Endodermal cell (in vitro differentiated cells): ENCODE results near the gene ALKBH5. TPM values are rescaled to one million over a fixed set of nuclear protein-coding genes. Genes with fewer than 3 reads are reported as not detected.

Experiments used
- DNase-seq: peaks from one replicate; pipeline ENCODE4 v3.0.0-alpha.2; 2017
- H3K27ac ChIP-seq: 2 replicates; pipeline ENCODE4 v1.5.1; 2013; ENCODE audit warnings: mild to moderate bottlenecking, low read depth, low read length, moderate library complexity
- H3K27me3 ChIP-seq: 2 replicates; pipeline ENCODE4 v1.6.1; 2013; ENCODE audit warnings: mild to moderate bottlenecking, low read length, moderate library complexity; ENCODE audit not compliant: insufficient read depth, control insufficient read depth, poor library complexity, severe bottlenecking
- H3K36me3 ChIP-seq: 2 replicates; pipeline ENCODE4 v1.7.0; 2013; ENCODE audit warnings: mild to moderate bottlenecking, low read length, moderate library complexity; ENCODE audit not compliant: control insufficient read depth, insufficient read depth
- H3K4me1 ChIP-seq: one replicate; pipeline ENCODE4 v1.7.0; 2013; ENCODE audit warnings: low read length; ENCODE audit not compliant: control insufficient read depth, insufficient read depth
- H3K4me3 ChIP-seq: 2 replicates; pipeline ENCODE4 v1.5.1; 2013; ENCODE audit warnings: mild to moderate bottlenecking, low read length, moderate library complexity
- H3K9ac ChIP-seq: 2 replicates; pipeline ENCODE4 v1.6.1; 2013; ENCODE audit warnings: mild to moderate bottlenecking, low read length, moderate library complexity; ENCODE audit not compliant: poor library complexity, severe bottlenecking; ENCODE audit errors: extremely low read depth
- H3K9me3 ChIP-seq: 2 replicates; pipeline ENCODE4 v1.6.1; 2013; ENCODE audit warnings: mild to moderate bottlenecking, low read length, moderate library complexity; ENCODE audit not compliant: control insufficient read depth
- H3K27ac Mint-ChIP-seq: 2 replicates; pipeline ENCODE4 v1.8.0; 2020; ENCODE audit warnings: mixed read lengths
- H3K27me3 Mint-ChIP-seq: 2 replicates; pipeline ENCODE4 v1.8.0; 2021; ENCODE audit warnings: mild to moderate bottlenecking, mixed read lengths; ENCODE audit not compliant: insufficient read depth
- H3K36me3 Mint-ChIP-seq: 2 replicates; pipeline ENCODE4 v1.8.0; 2020; ENCODE audit warnings: low read depth, mixed read lengths
- H3K4me1 Mint-ChIP-seq: 2 replicates; pipeline ENCODE4 v1.8.0; 2020; ENCODE audit warnings: mixed read lengths
- H3K4me3 Mint-ChIP-seq: 2 replicates; pipeline ENCODE4 v1.8.0; 2020; ENCODE audit warnings: mild to moderate bottlenecking, moderate library complexity, mixed read lengths
- H3K9me3 Mint-ChIP-seq: 2 replicates; pipeline ENCODE4 v1.8.0; 2020; ENCODE audit warnings: mild to moderate bottlenecking, mixed read lengths
- CTCF ChIP-seq: fragments of 200-600 bp; sonication (generic); conservative IDR thresholded peaks from 2 replicates; pipeline ENCODE4 v1.5.0; 2021; ENCODE audit warnings: antibody characterized with exemption, mild to moderate bottlenecking
- WGBS, 2 experiments: methylation state at CpG; one replicate each; pipeline versions ENCODE4 v1.1.5 to v1.1.7; 2013; ENCODE audit warnings: missing lambda C conversion rate in 2 of 2, mixed read lengths in 1 of 2; ENCODE audit not compliant: insufficient coverage in 1 of 2, insufficient read length in 1 of 2; 5-methylcytosine and 5-hydroxymethylcytosine counted together
- total RNA-seq, 2 donors: library from RNA; stranded (reverse); fragmentation: NEBNext Ultra II Directional in 1 of 2; extraction: Animal tissue kit (Norgen Biotek cat#: 25700) in 1 of 2; gene quantifications; 2 replicates in 1 of 2; 3 replicates in 1 of 2; pipeline ENCODE4 v1.2.1, GENCODE V29; 2021

Gene ALKBH5
- total RNA-seq, 2 donors from 2014 or later: 64.1 to 80.9 TPM

- Mint-ChIP-seq H3K9me3 (no peaks in the 10 kb centered on the region), H3K4me3 (no peak overlapping the region), H3K27me3 (no peaks in the 10 kb centered on the region), H3K27ac (no peak overlapping the region), H3K36me3 (peaks cover 42% of the 10 kb centered on the region), H3K4me1 (peaks cover 14% of the 10 kb centered on the region)
- no peak for DNase-seq
- WGBS, 2 experiments: 94 to 96% methylated on average over 2 of the region's 2 CpGs
- Histone ChIP-seq H3K27ac (no peak overlapping the region), H3K27me3 (no peaks in the 10 kb centered on the region), H3K9ac (no peak overlapping the region), H3K36me3 (peaks cover 76% of the 10 kb centered on the region), H3K4me1 (peaks cover 15% of the 10 kb centered on the region), H3K4me3 (no peak overlapping the region), H3K9me3 (no peaks in the 10 kb centered on the region)
- no peak for TF ChIP-seq CTCF
These were observed 22.2 kb downstream of the ALKBH5 start for GRCh38 chr17:18205861-18206260.

- H3K4me3 ChIP-seq: no peak overlapping the region
- H3K9me3 ChIP-seq: no peaks in the 10 kb centered on the region
- Mint-ChIP-seq H3K36me3 (peaks cover 41% of the 10 kb centered on the region), H3K9me3 (no peaks in the 10 kb centered on the region), H3K27me3 (no peaks in the 10 kb centered on the region), H3K27ac (no peak overlapping the region), H3K4me3 (no peak overlapping the region), H3K4me1 (peaks cover 10% of the 10 kb centered on the region)
- TF ChIP-seq CTCF: no peak
- no peak for DNase-seq
- H3K36me3 ChIP-seq: peaks cover 70% of the 10 kb centered on the region
- no peaks in the 10 kb centered on the region for H3K27me3 ChIP-seq
- H3K4me1 ChIP-seq: peaks cover 11% of the 10 kb centered on the region
- no peak overlapping the region for H3K9ac ChIP-seq
- no peak overlapping the region for H3K27ac ChIP-seq
These were observed 23.3 kb downstream of the ALKBH5 start for GRCh38 chr17:18206962-18207361.

- Histone ChIP-seq H3K36me3 (peaks cover 70% of the 10 kb centered on the region), H3K27ac (no peak overlapping the region), H3K4me1 (peaks cover 4% of the 10 kb centered on the region), H3K9ac (no peak overlapping the region), H3K27me3 (no peaks in the 10 kb centered on the region), H3K9me3 (no peaks in the 10 kb centered on the region), H3K4me3 (no peak overlapping the region)
- H3K9me3 Mint-ChIP-seq: no peaks in the 10 kb centered on the region
- peaks cover 5% of the 10 kb centered on the region for H3K4me1 Mint-ChIP-seq
- TF ChIP-seq CTCF: no peak
- 91 to 94% methylated on average over 9 to 19 of the region's 19 CpGs for WGBS, 2 experiments
- no peak for DNase-seq
- H3K27me3 Mint-ChIP-seq: no peaks in the 10 kb centered on the region
- peak overlapping the region; percentile 66 for H3K27ac Mint-ChIP-seq
- H3K36me3 Mint-ChIP-seq: peaks cover 41% of the 10 kb centered on the region
- no peak overlapping the region for H3K4me3 Mint-ChIP-seq
These were observed 24.5 kb downstream of the ALKBH5 start for GRCh38 chr17:18208092-18208491.
